ENCODE results near the gene TTLL4.

DNA sequence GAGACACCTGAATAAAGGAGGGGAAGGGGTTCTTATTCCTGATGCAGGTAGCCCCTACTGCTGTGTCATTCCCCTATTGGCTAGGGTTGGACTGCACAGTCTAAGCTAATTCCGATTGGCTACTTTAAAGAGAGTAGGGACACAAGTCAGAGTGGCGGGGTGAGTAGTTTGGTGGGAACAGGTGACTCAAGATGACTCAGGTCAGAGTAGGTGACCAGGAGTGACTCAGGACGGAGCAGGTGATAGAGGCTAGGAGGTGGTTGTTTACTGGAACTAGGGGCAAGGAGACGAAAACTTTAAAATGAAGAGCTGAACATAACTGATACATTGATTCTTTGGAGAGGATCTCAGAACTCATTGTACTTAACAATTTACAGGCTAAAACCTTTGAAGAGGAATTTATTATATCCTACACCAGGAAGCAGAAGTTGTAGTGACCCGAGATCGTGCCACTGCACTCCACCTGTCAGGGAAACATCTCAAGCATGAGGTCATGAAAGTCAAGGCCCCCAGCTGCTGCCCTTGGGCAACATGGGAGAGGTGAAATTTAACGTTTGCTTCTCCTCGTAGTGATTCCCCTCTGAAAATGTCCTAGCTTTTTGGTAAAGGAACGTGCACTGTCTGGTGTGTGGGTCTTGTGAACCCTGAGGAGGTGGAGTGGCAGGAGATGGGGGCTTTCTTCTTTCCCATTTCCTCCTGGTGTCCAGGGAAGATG lies 66.8 kb downstream of the TTLL4 start:
- no peak for TF ChIP-seq EZH2phosphoT487 (IDR thresholded peaks at IDR 0.05)
- TF ChIP-seq, protein P1, sequence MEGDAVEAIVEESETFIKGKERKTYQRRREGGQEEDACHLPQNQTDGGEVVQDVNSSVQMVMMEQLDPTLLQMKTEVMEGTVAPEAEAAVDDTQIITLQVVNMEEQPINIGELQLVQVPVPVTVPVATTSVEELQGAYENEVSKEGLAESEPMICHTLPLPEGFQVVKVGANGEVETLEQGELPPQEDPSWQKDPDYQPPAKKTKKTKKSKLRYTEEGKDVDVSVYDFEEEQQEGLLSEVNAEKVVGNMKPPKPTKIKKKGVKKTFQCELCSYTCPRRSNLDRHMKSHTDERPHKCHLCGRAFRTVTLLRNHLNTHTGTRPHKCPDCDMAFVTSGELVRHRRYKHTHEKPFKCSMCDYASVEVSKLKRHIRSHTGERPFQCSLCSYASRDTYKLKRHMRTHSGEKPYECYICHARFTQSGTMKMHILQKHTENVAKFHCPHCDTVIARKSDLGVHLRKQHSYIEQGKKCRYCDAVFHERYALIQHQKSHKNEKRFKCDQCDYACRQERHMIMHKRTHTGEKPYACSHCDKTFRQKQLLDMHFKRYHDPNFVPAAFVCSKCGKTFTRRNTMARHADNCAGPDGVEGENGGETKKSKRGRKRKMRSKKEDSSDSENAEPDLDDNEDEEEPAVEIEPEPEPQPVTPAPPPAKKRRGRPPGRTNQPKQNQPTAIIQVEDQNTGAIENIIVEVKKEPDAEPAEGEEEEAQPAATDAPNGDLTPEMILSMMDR (IDR thresholded peaks at IDR 0.05): no peak
